Measurements from ENCODE around the gene DNHD1. TPM values are rescaled to one million over a fixed set of nuclear protein-coding genes. Genes with fewer than 3 reads are reported as not detected.

DNHD1 gene
- total and polyA plus RNA-seq, 2 of the 8 experiments (the other 6 are each of a cell fraction or from before 2014, with no cell fraction given), result 5.0 to 6.8 TPM

DNA sequence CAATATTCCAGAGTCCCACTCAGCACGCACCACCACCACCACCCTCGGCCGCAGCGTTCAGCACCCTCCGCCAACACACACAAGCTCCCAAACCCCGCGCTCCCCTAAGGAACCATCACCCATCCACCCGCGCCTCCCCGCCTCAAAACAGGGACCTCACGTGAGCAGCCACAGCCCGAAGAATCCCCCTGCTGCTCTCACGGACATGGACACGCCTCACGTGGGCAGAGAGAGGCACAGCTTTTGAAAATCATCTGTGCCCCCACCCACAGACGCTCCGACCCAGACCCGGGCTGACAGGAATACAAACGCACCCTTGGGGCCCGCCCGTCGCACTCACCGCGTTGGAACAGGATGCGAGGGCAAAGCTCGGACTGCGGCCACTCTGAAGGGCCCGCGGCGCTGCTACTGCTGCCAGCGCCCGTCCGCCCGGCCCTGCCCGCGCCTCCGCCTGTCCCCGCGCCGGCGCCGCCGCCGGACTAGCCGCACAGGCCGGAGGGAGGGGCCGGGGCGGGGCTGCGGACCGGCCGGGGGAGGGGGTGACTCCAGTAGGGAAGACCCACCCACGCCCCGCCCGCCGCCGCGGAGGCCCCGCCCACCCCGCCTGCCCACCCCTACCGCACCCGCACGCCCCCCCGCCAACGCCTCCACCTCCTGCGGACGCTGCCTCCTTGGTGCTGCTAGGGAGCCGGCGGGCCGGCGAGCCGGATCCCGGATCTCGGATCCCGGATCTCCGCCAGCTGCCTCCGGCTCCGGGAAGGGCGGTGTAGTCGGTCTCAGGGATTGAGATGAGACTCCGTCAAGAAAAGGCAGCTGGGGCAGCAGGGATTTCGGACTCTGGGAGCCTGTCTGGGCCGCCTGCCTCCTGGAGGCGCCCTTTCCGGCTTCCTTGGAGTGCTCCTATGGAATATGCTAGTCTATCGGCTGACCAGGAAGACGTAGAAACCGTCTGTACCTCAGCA is 23.3 kb upstream of the DNHD1 start, which contains the start of gene TRIM3 (continued):
- TF ChIP-seq CBX8 (IDR thresholded peaks at IDR 0.05; ENCODE audit: borderline replicate concordance, low read depth, low read length) (no peak), RNF2 (IDR thresholded peaks at IDR 0.05; ENCODE audit: borderline replicate concordance, low read depth, low read length, missing control alignments, poor library complexity, severe bottlenecking) (no peak)

Measured in H1 (cell line).